BE2C (cell line): ENCODE data around the gene SLC25A21.

Experiments used
- DNase-seq: peaks from one replicate; pipeline ENCODE4 v3.0.0-alpha.2; 2020
- H3K27me3 ChIP-seq: fragments of 250-450 bp; sonication (Bioruptor Pico); 2 replicates; pipeline ENCODE4 v1.5.1; 2020; ENCODE audit warnings: mild to moderate bottlenecking
- H3K36me3 ChIP-seq: fragments of 250-450 bp; sonication (Bioruptor Pico); 2 replicates; pipeline ENCODE4 v1.5.1; 2020; ENCODE audit warnings: mild to moderate bottlenecking
- H3K4me1 ChIP-seq: fragments of 250-450 bp; sonication (Bioruptor Pico); 2 replicates; pipeline ENCODE4 v1.5.1; 2020
- H3K4me3 ChIP-seq: 2 replicates; pipeline ENCODE4 v1.5.1; 2011; ENCODE audit warnings: low read depth, low read length
- H3K9me3 ChIP-seq: fragments of 250-450 bp; sonication (Bioruptor Pico); 2 replicates; pipeline ENCODE4 v1.5.1; 2020
- CTCF ChIP-seq: IDR thresholded peaks from 2 replicates; pipeline ENCODE4 v1.5.1; 2012; ENCODE audit warnings: mild to moderate bottlenecking, low read depth, low read length

SLC25A21 gene

GRCh38 chr14:37203423-37203822 is 31.0 kb upstream of the SLC25A21 start:
- Histone ChIP-seq H3K4me1 (no peaks in the 10 kb centered on the region), H3K36me3 (no peaks in the 10 kb centered on the region), H3K27me3 (no peaks in the 10 kb centered on the region), H3K9me3 (no peaks in the 10 kb centered on the region), H3K4me3 (no peak overlapping the region)
- TF ChIP-seq CTCF: no peak
- DNase-seq: no peak

- TF ChIP-seq CTCF: no peak
- H3K4me1 ChIP-seq: no peaks in the 10 kb centered on the region
Measured at GRCh38 chr14:37202812-37203211, 30.4 kb upstream of the SLC25A21 start.

GRCh38 chr14:37202265-37202664 is 29.9 kb upstream of the SLC25A21 start:
- no peaks in the 10 kb centered on the region for H3K9me3 ChIP-seq
- H3K36me3 ChIP-seq: no peaks in the 10 kb centered on the region
- no peak overlapping the region for H3K4me3 ChIP-seq
- no peaks in the 10 kb centered on the region for H3K27me3 ChIP-seq
- no peaks in the 10 kb centered on the region for H3K4me1 ChIP-seq
- TF ChIP-seq CTCF: no peak
- DNase-seq: no peak

More at GRCh38 chr14:37202812-37203211, 30.4 kb upstream of the SLC25A21 start:
- no peak for DNase-seq
- Histone ChIP-seq H3K27me3 (no peaks in the 10 kb centered on the region), H3K9me3 (no peaks in the 10 kb centered on the region), H3K4me3 (no peak overlapping the region), H3K36me3 (no peaks in the 10 kb centered on the region)

GRCh38 chr14:37201724-37202123 is 29.3 kb upstream of the SLC25A21 start:
- Histone ChIP-seq H3K36me3 (no peaks in the 10 kb centered on the region), H3K9me3 (no peaks in the 10 kb centered on the region), H3K4me1 (no peaks in the 10 kb centered on the region), H3K4me3 (no peak overlapping the region), H3K27me3 (no peaks in the 10 kb centered on the region)
- no peak for DNase-seq
- TF ChIP-seq CTCF: no peak

GRCh38 chr14:37198907-37199306 is 26.5 kb upstream of the SLC25A21 start:
- Histone ChIP-seq H3K4me1 (no peaks in the 10 kb centered on the region), H3K27me3 (no peaks in the 10 kb centered on the region; the same call in 1 of the 2 replicates), H3K36me3 (no peaks in the 10 kb centered on the region), H3K9me3 (no peaks in the 10 kb centered on the region), H3K4me3 (no peak overlapping the region)
- TF ChIP-seq CTCF: no peak
- DNase-seq: no peak

- H3K4me3 ChIP-seq: peak overlapping the region; percentile 66
- no peak for TF ChIP-seq CTCF
Measured at GRCh38 chr14:37198273-37198598, 25.8 kb upstream of the SLC25A21 start.

More at GRCh38 chr14:37198273-37198598, 25.8 kb upstream of the SLC25A21 start:
- no peak for DNase-seq
- no peaks in the 10 kb centered on the region for H3K36me3 ChIP-seq
- no peaks in the 10 kb centered on the region for H3K4me1 ChIP-seq
- H3K9me3 ChIP-seq: no peaks in the 10 kb centered on the region
- H3K27me3 ChIP-seq: no peaks in the 10 kb centered on the region; the same call in 1 of the 2 replicates
